22Rv1 (cell line): ENCODE measurements around the gene KIRREL2.

ENCODE experiments used
- CTCF ChIP-seq: fragments of 450-650 bp; IDR thresholded peaks from 2 replicates; pipeline ENCODE4 v1.5.1; 2017; ENCODE audit warnings: mild to moderate bottlenecking
- ZFX ChIP-seq: fragments of 450-650 bp; IDR thresholded peaks from 2 replicates; pipeline ENCODE4 v1.6.1; 2017; ENCODE audit warnings: antibody characterized with exemption, borderline replicate concordance

DNA sequence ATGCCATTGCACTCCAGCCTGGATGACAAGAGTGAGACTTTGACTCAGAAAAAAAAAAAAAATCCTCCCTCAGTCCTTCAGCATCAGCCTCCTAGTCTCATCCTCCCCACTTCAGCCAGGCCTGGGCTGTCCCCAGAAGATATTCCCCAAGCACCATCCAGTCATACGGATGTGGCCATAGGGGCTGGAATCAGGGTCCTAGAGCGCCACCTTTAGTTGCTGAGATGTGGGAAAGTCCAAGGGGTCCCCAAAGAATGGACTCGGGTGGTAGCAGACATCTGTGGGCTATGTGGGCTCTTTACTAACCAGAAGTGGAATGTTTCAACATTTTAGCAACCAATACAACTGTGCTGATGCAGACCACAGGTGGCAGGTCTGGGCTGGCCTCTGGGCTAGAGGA is 54.5 kb downstream of the KIRREL2 start:
- TF ChIP-seq CTCF (no peak), ZFX (no peak)
